ENCODE results near the gene MISP.
A peak's percentile ranks its signal among the peaks of the same experiment; 100 is the strongest.

The MISP gene

GRCh38 chr19:810077-810855, 59.4 kb downstream of the MISP start:
- ChIA-PET CTCF (interaction anchor here (1.0 kb wide), 1 partner anchor 10 kb away, joined by 3 read pairs; no protein-coding TSS in a partner anchor), POLR2A (ENCODE audit: low non-redundant PET) (interaction anchor here (0.7 kb wide), 1 partner anchor 125 kb away, joined by 4 read pairs; no protein-coding TSS in a partner anchor)
- TF ChIP-seq, protein P1, sequence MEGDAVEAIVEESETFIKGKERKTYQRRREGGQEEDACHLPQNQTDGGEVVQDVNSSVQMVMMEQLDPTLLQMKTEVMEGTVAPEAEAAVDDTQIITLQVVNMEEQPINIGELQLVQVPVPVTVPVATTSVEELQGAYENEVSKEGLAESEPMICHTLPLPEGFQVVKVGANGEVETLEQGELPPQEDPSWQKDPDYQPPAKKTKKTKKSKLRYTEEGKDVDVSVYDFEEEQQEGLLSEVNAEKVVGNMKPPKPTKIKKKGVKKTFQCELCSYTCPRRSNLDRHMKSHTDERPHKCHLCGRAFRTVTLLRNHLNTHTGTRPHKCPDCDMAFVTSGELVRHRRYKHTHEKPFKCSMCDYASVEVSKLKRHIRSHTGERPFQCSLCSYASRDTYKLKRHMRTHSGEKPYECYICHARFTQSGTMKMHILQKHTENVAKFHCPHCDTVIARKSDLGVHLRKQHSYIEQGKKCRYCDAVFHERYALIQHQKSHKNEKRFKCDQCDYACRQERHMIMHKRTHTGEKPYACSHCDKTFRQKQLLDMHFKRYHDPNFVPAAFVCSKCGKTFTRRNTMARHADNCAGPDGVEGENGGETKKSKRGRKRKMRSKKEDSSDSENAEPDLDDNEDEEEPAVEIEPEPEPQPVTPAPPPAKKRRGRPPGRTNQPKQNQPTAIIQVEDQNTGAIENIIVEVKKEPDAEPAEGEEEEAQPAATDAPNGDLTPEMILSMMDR (conservative IDR thresholded peaks at IDR 0.05; ENCODE audit: low read depth), result no peak
- DNase-seq (ENCODE audit: low spot score), result no peak
- peak overlapping the region; percentile 99 for H3K27ac ChIP-seq

DNA sequence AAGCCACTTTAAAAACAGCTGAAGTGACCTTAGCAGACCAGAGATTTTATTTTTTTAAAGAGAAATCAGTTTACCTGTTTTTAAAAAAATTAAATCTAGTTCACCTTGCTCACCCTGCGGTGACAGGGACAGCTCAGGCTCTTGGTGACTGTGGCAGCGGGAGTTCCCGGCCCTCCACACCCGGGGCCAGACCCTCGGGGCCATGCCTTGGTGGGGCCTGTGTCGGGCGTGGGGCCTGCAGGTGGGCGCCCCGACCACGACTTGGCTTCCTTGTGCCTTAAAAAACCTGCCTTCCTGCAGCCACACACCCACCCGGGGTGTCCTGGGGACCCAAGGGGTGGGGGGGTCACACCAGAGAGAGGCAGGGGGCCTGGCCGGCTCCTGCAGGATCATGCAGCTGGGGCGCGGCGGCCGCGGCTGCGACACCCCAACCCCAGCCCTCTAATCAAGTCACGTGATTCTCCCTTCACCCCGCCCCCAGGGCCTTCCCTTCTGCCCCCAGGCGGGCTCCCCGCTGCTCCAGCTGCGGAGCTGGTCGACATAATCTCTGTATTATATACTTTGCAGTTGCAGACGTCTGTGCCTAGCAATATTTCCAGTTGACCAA, 60.1 kb downstream of the MISP start:
- ChIA-PET CTCF (no interaction called here), POLR2A (ENCODE audit: low non-redundant PET) (no interaction called here)
- peak overlapping the region; percentile 99 for H3K27ac ChIP-seq

DNA sequence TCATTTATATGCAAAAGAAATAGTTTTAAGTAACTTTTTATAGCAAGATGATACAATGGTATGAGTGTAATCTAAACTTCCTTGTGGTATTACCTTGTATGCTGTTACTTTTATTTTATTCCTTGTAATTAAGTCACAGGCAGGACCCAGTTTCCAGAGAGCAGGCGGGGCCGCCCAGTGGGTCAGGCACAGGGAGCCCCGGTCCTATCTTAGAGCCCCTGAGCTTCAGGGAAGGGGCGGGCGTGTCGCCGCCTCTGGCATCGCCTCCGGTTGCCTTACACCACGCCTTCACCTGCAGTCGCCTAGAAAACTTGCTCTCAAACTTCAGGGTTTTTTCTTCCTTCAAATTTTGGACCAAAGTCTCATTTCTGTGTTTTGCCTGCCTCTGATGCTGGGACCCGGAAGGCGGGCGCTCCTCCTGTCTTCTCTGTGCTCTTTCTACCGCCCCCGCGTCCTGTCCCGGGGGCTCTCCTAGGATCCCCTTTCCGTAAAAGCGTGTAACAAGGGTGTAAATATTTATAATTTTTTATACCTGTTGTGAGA, 60.7 kb downstream of the MISP start:
- POLR2A ChIA-PET (ENCODE audit: low non-redundant PET), result no interaction called here
- peak overlapping the region; percentile 99 for H3K27ac ChIP-seq
- CTCF ChIA-PET, result no interaction called here
- TF ChIP-seq, protein P1 (conservative IDR thresholded peaks at IDR 0.05; ENCODE audit: low read depth), result no peak
- no peak for DNase-seq (ENCODE audit: low spot score)

More for the DNA sequence above, 60.1 kb downstream of the MISP start:
- TF ChIP-seq, protein P1 (conservative IDR thresholded peaks at IDR 0.05; ENCODE audit: low read depth), result no peak
- no peak for DNase-seq (ENCODE audit: low spot score)

DNA sequence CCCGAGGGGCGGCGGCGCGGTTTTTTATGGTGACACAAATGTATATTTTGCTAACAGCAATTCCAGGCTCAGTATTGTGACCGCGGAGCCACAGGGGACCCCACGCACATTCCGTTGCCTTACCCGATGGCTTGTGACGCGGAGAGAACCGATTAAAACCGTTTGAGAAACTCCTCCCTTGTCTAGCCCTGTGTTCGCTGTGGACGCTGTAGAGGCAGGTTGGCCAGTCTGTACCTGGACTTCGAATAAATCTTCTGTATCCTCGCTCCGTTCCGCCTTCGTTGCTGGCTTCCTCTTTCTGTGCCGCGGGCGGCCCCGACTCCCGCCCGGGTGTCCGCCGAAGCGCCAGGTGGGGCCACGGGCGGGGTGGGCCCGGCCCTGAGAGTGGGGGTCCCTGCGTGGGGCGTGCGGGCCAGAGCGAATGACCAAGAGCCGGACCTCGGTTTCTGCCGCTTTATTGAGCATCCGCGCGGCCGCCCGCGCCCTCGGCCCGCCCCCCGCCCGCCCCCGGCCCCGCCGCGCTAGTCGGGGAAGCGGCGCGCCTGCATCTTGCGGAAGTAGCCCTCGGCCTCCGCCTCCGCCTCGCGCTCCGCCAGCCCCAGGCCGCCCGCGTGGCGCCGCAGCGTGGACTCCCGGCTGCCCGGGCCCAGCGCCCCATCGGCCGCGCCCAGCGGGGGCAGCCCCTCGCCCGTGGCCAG, 61.3 kb downstream of the MISP start:
- TF ChIP-seq, protein P1 (conservative IDR thresholded peaks at IDR 0.05; ENCODE audit: low read depth), result no peak
- DNase-seq (ENCODE audit: low spot score), result no peak
- ChIA-PET CTCF (no interaction called here), POLR2A (ENCODE audit: low non-redundant PET) (no interaction called here)
- peak overlapping the region; percentile 99 for H3K27ac ChIP-seq

- POLR2A ChIA-PET (ENCODE audit: low non-redundant PET), result no interaction called here
- CTCF ChIA-PET, result no interaction called here
These were observed 61.9 kb downstream of the MISP start for GRCh38 chr19:812747-813218.

More at GRCh38 chr19:812747-813218, 61.9 kb downstream of the MISP start:
- no peak overlapping the region for H3K27ac ChIP-seq
- no peak for DNase-seq (ENCODE audit: low spot score)
- TF ChIP-seq, protein P1 (conservative IDR thresholded peaks at IDR 0.05; ENCODE audit: low read depth), result no peak

Data from RWPE1 (cell line).